GM18526 (cell line): ENCODE measurements around the gene TENM4.

Source experiments
- POLR2A ChIP-seq: IDR thresholded peaks from 3 replicates; pipeline ENCODE4 v1.6.1; 2011; ENCODE audit not compliant: insufficient read length; ENCODE audit errors: extremely low read depth

TENM4 gene

GRCh38 chr11:78748918-78749690 is 691.7 kb downstream of the TENM4 start:
- no peak for TF ChIP-seq POLR2A

GRCh38 chr11:78744949-78745348 is 695.9 kb downstream of the TENM4 start:
- TF ChIP-seq POLR2A, result no peak

DNA sequence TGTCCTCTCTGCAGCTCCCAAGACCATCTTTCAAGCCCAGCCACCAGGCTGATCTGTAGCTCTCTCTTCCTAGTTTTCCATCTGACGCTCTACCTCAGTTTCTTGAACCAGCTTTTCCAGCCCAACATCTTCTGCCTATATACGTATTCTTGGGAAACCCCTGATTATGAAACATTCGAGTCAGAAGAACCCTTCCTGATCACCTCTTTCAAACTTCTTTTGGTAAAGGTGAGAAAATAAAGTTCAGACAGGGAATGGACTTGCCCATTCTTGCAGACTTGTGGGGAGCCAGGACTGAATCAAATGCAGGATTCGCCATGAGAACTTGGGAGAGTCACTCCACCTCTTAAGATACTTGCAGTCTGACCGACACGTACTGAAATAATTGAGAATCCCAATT is 696.6 kb downstream of the TENM4 start:
- TF ChIP-seq POLR2A, result no peak

DNA sequence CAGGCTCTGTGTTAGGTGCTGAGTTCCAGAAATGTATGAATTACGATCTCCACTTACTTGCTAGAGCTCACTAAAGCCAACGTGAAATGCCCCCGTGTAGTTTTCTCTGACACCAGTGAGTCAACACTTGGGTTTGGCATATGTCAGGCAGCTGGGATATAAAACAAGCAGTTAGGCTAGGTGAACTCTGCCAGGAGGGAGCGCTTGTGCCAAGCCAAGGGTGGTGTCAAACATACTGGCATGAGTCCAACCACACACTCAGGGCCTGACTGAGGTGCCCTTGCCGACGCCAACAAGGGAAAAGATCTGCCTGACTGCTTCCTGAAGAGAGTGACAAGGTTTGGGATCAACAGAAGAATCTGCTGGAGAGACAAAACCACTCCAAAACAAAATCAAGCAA is 698.4 kb downstream of the TENM4 start:
- no peak for TF ChIP-seq POLR2A

DNA sequence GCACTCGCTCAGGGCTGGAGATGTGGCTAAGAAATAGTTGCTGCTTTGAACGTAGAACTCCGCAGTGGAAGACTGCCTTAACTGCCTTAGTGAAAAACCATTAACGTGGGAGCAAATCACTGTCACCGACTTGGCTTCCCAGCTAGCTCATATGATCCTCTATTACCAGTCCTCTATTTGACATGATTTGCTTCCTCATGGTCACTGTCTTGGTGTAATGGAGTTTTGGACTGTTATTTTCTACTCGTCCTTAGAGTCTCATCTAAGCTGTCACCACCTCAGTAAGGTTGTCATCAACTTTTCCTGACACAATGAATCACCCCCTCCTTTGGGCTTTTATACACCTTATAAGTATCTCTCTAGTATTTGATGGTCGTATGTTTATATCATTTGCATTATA is 699.1 kb downstream of the TENM4 start:
- TF ChIP-seq POLR2A, result no peak

GRCh38 chr11:78740199-78741071 is 700.4 kb downstream of the TENM4 start:
- TF ChIP-seq POLR2A, result no peak

- TF ChIP-seq POLR2A, result no peak
These were observed 702.9 kb downstream of the TENM4 start for GRCh38 chr11:78737891-78738290.

DNA sequence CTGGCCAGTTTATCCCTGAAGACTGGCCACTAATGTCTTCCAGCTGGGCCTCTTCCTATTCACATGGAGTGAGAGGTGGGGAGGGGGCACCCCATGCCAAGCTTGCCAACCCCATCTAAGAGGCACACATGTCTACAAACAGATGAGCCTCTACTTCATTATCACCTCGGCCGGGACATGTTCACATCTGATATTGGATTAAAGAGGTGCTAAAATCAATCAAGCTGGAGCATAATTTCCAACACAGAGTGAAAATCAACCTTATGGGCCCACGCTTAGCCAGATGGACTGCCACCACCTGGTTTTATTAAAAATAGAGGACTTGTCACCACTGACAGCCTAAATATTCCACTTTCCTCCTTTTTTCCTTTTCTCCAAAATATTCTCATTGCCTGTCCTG is 703.5 kb downstream of the TENM4 start:
- no peak for TF ChIP-seq POLR2A

- TF ChIP-seq POLR2A, result no peak
These were observed 705.1 kb downstream of the TENM4 start for GRCh38 chr11:78735711-78736110.

DNA sequence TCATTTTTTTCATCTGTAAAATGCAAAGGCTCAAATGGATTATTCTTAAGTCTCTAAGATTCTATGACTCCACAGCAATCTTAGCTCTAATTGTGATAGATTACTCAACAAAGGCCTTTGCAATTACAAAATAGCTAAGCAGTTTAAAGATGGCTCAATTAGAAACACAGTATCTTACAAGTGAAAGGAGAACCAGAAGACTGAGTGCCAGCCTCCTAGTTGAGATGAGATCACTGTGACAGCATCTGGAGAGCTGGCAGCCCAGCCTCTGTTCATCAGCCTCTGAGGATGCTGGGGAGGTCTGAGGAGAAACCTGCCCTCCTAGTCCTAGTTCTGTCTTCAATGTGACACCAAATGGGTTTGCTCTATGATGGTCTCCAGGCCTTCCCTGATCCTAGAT is 707.8 kb downstream of the TENM4 start:
- TF ChIP-seq POLR2A, result no peak

DNA sequence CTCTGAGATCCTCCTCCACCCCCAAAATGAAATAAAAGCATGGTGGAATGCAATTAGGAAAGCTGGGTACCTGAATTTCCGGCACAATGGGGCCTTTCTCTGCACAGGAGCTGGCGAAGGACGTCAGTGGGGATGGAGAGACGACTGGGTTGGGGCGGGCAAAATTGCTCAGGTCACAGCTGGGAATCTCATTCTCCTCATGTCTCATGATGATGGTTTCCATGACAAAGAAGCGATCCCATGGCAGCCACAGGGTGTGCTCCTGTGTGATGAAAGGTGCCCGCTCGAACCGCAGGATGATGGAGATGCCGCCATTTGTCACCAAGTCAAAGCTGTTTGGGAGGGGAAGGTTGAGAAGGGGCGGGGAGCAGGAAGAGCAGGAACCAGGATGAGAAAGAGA is 708.6 kb downstream of the TENM4 start:
- TF ChIP-seq POLR2A, result no peak

- TF ChIP-seq POLR2A, result no peak
These were observed 709.8 kb downstream of the TENM4 start for GRCh38 chr11:78731027-78731426.

GRCh38 chr11:78730267-78730824 is 710.5 kb downstream of the TENM4 start:
- TF ChIP-seq POLR2A, result no peak

DNA sequence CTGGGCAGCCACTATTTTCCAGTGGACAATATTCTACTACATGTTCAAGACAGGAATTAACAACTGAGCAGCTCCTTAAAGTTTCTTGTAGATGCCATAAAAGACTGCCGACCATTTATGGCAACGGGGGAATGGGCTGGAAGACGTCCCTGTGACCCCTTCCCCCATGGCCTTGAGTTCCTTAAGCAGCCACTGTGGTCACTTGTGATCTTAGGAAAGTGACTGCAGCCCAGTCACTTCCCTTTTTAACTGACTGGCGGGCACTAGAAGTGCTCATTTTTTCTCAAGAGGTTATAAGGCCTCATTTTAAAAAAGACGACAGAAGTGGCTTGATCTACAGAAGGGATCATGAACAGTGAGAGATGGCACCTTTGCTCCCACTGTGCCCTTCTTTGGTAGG is 713.0 kb downstream of the TENM4 start:
- no peak for TF ChIP-seq POLR2A

- no peak for TF ChIP-seq POLR2A
These were observed 715.6 kb downstream of the TENM4 start for GRCh38 chr11:78725200-78725599.

DNA sequence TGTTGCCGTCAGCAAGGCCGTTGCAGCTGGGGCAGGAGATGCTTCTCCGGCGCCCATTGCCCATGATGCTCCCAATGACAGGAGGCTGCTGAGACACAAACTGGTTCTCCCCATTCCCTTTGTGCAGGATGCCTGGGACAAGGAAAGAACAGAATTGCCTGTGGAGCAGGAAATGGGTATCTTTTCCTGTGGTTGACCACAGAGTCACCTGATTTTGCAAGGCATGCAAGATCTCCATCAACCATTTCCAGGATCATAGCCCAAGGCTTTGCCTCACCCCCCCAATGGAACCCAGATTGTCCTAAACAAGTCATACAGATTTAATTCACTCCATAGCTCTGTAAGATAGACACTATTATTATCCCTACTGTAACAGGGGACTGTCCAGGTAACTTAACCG is 718.0 kb downstream of the TENM4 start:
- no peak for TF ChIP-seq POLR2A
